Measurements from ENCODE around the gene TMEM182.

- TF ChIP-seq CTCF (conservative IDR thresholded peaks at IDR 0.05; ENCODE audit: low read depth, low read length) (no peak), EZH2 (IDR thresholded peaks at IDR 0.05; ENCODE audit: low read length, unreplicated experiment) (no peak), EZH2phosphoT487 (IDR thresholded peaks at IDR 0.05; ENCODE audit: borderline replicate concordance, low read length) (no peak)
Observed at GRCh38 chr2:102801098-102801718, 39.4 kb downstream of the TMEM182 start.

Measured in PC-3 (cell line).